HCT116 (cell line): ENCODE measurements around the gene NFASC. TPM values are rescaled to one million over a fixed set of nuclear protein-coding genes. Genes with fewer than 3 reads are reported as not detected.

Source experiments
- ATAC-seq: fragments of 200-7000 bp; cut with Tn5 transposase; 2 replicates; pipeline ENCODE4 v1.9.1; 2020; ENCODE audit warnings: mild to moderate bottlenecking, moderate library complexity
- BruUV-seq: library from RNA; stranded (reverse); fragments of 400-500 nt; replicated peaks from 2 replicates; lab custom pipeline; 2021; lab: Mats Ljungman, UMichigan
- CTCF ChIA-PET: fragments of 300-600 bp; sonication (Branson Sonifier 250); formaldehyde crosslinking; loops from one replicate; lab custom pipeline; 2021; ENCODE audit warnings: antibody characterized with exemption; lab: Charles Lee
- POLR2A ChIA-PET: fragments of 300-600, 350-600 bp; sonication (Branson Sonifier 250); formaldehyde crosslinking; loops from one replicate; lab custom pipeline; 2021; ENCODE audit warnings: antibody characterized with exemption; lab: Charles Lee
- RAD21 ChIA-PET, 2 experiments: fragments of 300-600 bp; sonication (Branson Sonifier 250); formaldehyde crosslinking; loops; one replicate each; lab custom pipeline; 2023; ENCODE audit warnings: low total read pairs in 2 of 2; ENCODE audit not compliant: uncharacterized antibody in 2 of 2, unreplicated experiment in 2 of 2, low non-redundant PET in 1 of 2; lab: Charles Lee
- DNase-seq: peaks from one replicate; pipeline ENCODE4 v3.0.0-alpha.2; 2010; ENCODE audit warnings: low read depth, low spot score
- H2AFZ ChIP-seq: fragments of 200-600 bp; shearing (Covaris generic), sonication (generic); 2 replicates; pipeline ENCODE4 v1.6.1; 2017; ENCODE audit warnings: low read depth, mixed run types, mixed read lengths, antibody characterized with exemption, low read length; ENCODE audit not compliant: poor library complexity, severe bottlenecking
- H3K27ac ChIP-seq: 2 replicates; pipeline ENCODE4 v1.5.1; 2012; ENCODE audit warnings: low read depth, low read length
- H3K27me3 ChIP-seq: fragments of 200-600 bp; sonication (generic); 2 replicates; pipeline ENCODE4 v1.6.1; 2016; ENCODE audit warnings: mixed run types, low read length, mixed read lengths; ENCODE audit not compliant: insufficient read depth
- H3K36me3 ChIP-seq, 2 experiments: fragments of 200-500 bp in 1 of 2; fragments of 200-600 bp in 1 of 2; sonication (Bioruptor generic) in 1 of 2; sonication (generic) in 1 of 2; 2 replicates each; pipeline versions ENCODE4 v1.5.1 to v1.6.1; 2014 to 2016; ENCODE audit warnings: low read length in 2 of 2, inconsistent platforms in 1 of 2, mixed read lengths in 1 of 2, mixed run types in 1 of 2; ENCODE audit not compliant: insufficient read depth in 2 of 2, control insufficient read depth in 1 of 2
- H3K4me1 ChIP-seq, 2 experiments: fragments of 200-600 bp in 1 of 2; sonication (generic) in 1 of 2; 2 replicates each; pipeline versions ENCODE4 v1.5.1 to v1.6.1; 2012 to 2017; ENCODE audit warnings: low read length in 2 of 2, inconsistent platforms in 1 of 2, mild to moderate bottlenecking in 1 of 2, mixed read lengths in 1 of 2, mixed run types in 1 of 2, moderate library complexity in 1 of 2; ENCODE audit not compliant: insufficient read depth in 2 of 2, control insufficient read depth in 1 of 2
- H3K4me2 ChIP-seq: fragments of 200-600 bp; sonication (generic); 2 replicates; pipeline ENCODE4 v1.6.1; 2017; ENCODE audit warnings: mixed run types, low read length, mixed read lengths
- H3K4me3 ChIP-seq, 2 experiments: fragments of 200-600 bp in 1 of 2; sonication (generic) in 1 of 2; replicated peaks in 1 of 2; 2 replicates each; pipeline ENCODE4 v1.5.1; 2011 to 2016; ENCODE audit warnings: low read length in 2 of 2, control low read depth in 1 of 2, low read depth in 1 of 2, mild to moderate bottlenecking in 1 of 2, mixed read lengths in 1 of 2, mixed run types in 1 of 2
- H3K79me2 ChIP-seq: fragments of 200-600 bp; sonication (generic); 2 replicates; pipeline ENCODE4 v1.6.1; 2017; ENCODE audit warnings: mild to moderate bottlenecking, mixed run types, low read length, moderate library complexity, mixed read lengths; ENCODE audit not compliant: insufficient read depth
- H3K9ac ChIP-seq: fragments of 200-600 bp; sonication (generic); 2 replicates; pipeline ENCODE4 v1.6.1; 2016; ENCODE audit warnings: low read length, mixed read lengths
- H3K9me2 ChIP-seq: fragments of 200-600 bp; sonication (generic), shearing (Covaris generic); 2 replicates; pipeline ENCODE4 v1.6.1; 2017; ENCODE audit warnings: mixed run types, mild to moderate bottlenecking, moderate library complexity; ENCODE audit not compliant: insufficient read depth
- H3K9me3 ChIP-seq, 2 experiments: fragments of 200-500 bp in 1 of 2; fragments of 200-600 bp in 1 of 2; sonication (Bioruptor generic) in 1 of 2; sonication (generic) in 1 of 2; 2 replicates each; pipeline ENCODE4 v1.6.1; 2014 to 2017; ENCODE audit warnings: low read length in 2 of 2, mixed read lengths in 2 of 2, inconsistent platforms in 1 of 2, low read depth in 1 of 2, mild to moderate bottlenecking in 1 of 2, mixed run types in 1 of 2, moderate library complexity in 1 of 2; ENCODE audit not compliant: control insufficient read depth in 1 of 2, insufficient read depth in 1 of 2
- H4K20me1 ChIP-seq: fragments of 200-600 bp; sonication (generic), shearing (Covaris generic); 2 replicates; pipeline ENCODE4 v1.6.1; 2017; ENCODE audit warnings: mixed run types, mild to moderate bottlenecking, moderate library complexity; ENCODE audit not compliant: insufficient read depth
- CEBPB ChIP-seq: IDR thresholded peaks from 2 replicates; pipeline ENCODE4 v1.6.1; 2012; ENCODE audit warnings: low read depth
- EGR1 ChIP-seq: IDR thresholded peaks from 2 replicates; pipeline ENCODE4 v1.6.1; 2012; ENCODE audit warnings: low read depth
- ELF1 ChIP-seq: IDR thresholded peaks from 2 replicates; pipeline ENCODE4 v1.6.1; 2012; ENCODE audit warnings: low read depth, borderline replicate concordance
- EZH2 ChIP-seq: fragments of 200-600 bp; sonication (generic); IDR thresholded peaks from 2 replicates; pipeline ENCODE4 v1.6.1; 2017; ENCODE audit warnings: antibody characterized with exemption, mixed run types
- FOSL1 ChIP-seq: IDR thresholded peaks from 2 replicates; pipeline ENCODE4 v1.6.1; 2012; ENCODE audit warnings: low read depth
- POLR2A ChIP-seq: IDR thresholded peaks from 2 replicates; pipeline ENCODE4 v1.7.0; 2011; ENCODE audit warnings: borderline replicate concordance; ENCODE audit not compliant: insufficient read depth, insufficient read length; ENCODE audit errors: extremely low read depth
- SIN3A ChIP-seq: IDR thresholded peaks from 2 replicates; pipeline ENCODE4 v1.6.1; 2012; ENCODE audit warnings: low read depth
- YY1 ChIP-seq: IDR thresholded peaks from 2 replicates; pipeline ENCODE4 v1.6.1; 2011; ENCODE audit warnings: low read length, low read depth, moderate library complexity, mild to moderate bottlenecking; ENCODE audit not compliant: insufficient replicate concordance; ENCODE audit errors: extremely low read depth
- ZNF274 ChIP-seq: fragments of 200-500 bp; sonication (Bioruptor generic); IDR thresholded peaks from 2 replicates; pipeline ENCODE4 v1.6.1; 2014; ENCODE audit warnings: mild to moderate bottlenecking, low read depth, low read length, inconsistent platforms
- intact Hi-C: fragments of 100-400 bp; cut with micrococcal nuclease; formaldehyde crosslinking; loops from 2 replicates; pipeline ENCODE4 v1.10.0; 2022
- total RNA-seq: library from RNA; stranded (reverse); gene quantifications from one replicate; pipeline ENCODE4 v1.2.1, GENCODE V29; 2021; ENCODE audit not compliant: unreplicated experiment
- TF ChIP-seq, protein P1 (sequence below): IDR thresholded peaks from 2 replicates; pipeline ENCODE4 v1.6.1; 2012
- TF ChIP-seq, protein P2 (sequence below), 3 experiments: fragments of 200-600 bp in 1 of 3; sonication (generic) in 1 of 3; IDR thresholded peaks in 2 of 3; conservative IDR thresholded peaks in 1 of 3; 2 replicates each; pipeline ENCODE4 v1.5.1; 2012 to 2017; ENCODE audit warnings: low read depth in 2 of 3, low read length in 2 of 3, antibody characterized with exemption in 1 of 3, borderline replicate concordance in 1 of 3, control low read depth in 1 of 3, mild to moderate bottlenecking in 1 of 3, mixed read lengths in 1 of 3, mixed run types in 1 of 3, moderate library complexity in 1 of 3; ENCODE audit not compliant: insufficient read depth in 1 of 3
- TF ChIP-seq, protein P3 (sequence below): IDR thresholded peaks from 2 replicates; pipeline ENCODE4 v1.6.1; 2011; ENCODE audit warnings: mild to moderate bottlenecking, low read length, moderate library complexity; ENCODE audit not compliant: insufficient replicate concordance; ENCODE audit errors: extremely low read depth

The NFASC gene
- total RNA-seq, 1 experiment from 2014 or later: 0.57 TPM

DNA sequence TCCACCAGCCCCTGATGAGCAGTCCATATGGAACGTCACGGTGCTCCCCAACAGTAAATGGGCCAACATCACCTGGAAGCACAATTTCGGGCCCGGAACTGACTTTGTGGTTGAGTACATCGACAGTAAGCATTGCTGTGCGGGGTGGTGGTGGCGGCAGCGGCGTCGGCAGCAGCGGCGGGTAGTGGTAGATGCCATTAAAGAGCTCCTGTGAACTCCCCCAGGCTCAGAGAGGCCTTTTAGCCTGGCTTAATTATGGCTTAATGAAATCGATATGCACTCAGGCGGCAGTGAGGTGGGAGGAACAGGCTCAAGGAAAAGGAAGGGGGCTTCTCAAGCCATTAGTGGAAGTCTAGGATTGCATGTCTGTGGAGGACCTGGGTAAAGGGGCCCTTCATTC lies 130.5 kb downstream of the NFASC start (continued):
- TF ChIP-seq EZH2: no peak

GRCh38 chr1:205002705-205003104 lies 132.0 kb downstream of the NFASC start:
- H3K4me1 ChIP-seq: no peaks in the 10 kb centered on the region
- no peak overlapping the region for H3K9ac ChIP-seq
- ATAC-seq (no peak), DNase-seq (no peak)
- ChIA-PET RAD21 (no interaction called here), POLR2A (no interaction called here), CTCF (interaction anchor here (1.3 to 1.6 kb wide), 2 partner anchors 13 to 59 kb away, joined by 3 to 6 read pairs; no protein-coding TSS in a partner anchor)
- no peaks in the 10 kb centered on the region for H3K79me2 ChIP-seq
- no peak overlapping the region for H3K27ac ChIP-seq
- H3K9me2 ChIP-seq: no peaks in the 10 kb centered on the region
- BruUV-seq: no TSS peak
- intact Hi-C loops: no loop called here
- H3K36me3 ChIP-seq: no peaks in the 10 kb centered on the region
- H3K4me3 ChIP-seq: no peak overlapping the region
- H3K4me2 ChIP-seq: no peak overlapping the region
- H2AFZ ChIP-seq: no peak overlapping the region
- no peaks in the 10 kb centered on the region for H3K9me3 ChIP-seq
- H4K20me1 ChIP-seq: no peaks in the 10 kb centered on the region
- no peaks in the 10 kb centered on the region for H3K27me3 ChIP-seq
- TF ChIP-seq, protein P1, sequence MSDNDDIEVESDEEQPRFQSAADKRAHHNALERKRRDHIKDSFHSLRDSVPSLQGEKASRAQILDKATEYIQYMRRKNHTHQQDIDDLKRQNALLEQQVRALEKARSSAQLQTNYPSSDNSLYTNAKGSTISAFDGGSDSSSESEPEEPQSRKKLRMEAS: no peak
- no peak for TF ChIP-seq ZNF274
- no peak for TF ChIP-seq SIN3A
- TF ChIP-seq, protein P2, sequence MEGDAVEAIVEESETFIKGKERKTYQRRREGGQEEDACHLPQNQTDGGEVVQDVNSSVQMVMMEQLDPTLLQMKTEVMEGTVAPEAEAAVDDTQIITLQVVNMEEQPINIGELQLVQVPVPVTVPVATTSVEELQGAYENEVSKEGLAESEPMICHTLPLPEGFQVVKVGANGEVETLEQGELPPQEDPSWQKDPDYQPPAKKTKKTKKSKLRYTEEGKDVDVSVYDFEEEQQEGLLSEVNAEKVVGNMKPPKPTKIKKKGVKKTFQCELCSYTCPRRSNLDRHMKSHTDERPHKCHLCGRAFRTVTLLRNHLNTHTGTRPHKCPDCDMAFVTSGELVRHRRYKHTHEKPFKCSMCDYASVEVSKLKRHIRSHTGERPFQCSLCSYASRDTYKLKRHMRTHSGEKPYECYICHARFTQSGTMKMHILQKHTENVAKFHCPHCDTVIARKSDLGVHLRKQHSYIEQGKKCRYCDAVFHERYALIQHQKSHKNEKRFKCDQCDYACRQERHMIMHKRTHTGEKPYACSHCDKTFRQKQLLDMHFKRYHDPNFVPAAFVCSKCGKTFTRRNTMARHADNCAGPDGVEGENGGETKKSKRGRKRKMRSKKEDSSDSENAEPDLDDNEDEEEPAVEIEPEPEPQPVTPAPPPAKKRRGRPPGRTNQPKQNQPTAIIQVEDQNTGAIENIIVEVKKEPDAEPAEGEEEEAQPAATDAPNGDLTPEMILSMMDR (IDR thresholded peaks at IDR 0.05 in 2 of 3, conservative IDR thresholded peaks at IDR 0.05 in 1 of 3; ENCODE audit: borderline replicate concordance in 1 of 3, insufficient read depth in 1 of 3, low read depth in 2 of 3, low read length in 2 of 3): no peak
- TF ChIP-seq, protein P3, sequence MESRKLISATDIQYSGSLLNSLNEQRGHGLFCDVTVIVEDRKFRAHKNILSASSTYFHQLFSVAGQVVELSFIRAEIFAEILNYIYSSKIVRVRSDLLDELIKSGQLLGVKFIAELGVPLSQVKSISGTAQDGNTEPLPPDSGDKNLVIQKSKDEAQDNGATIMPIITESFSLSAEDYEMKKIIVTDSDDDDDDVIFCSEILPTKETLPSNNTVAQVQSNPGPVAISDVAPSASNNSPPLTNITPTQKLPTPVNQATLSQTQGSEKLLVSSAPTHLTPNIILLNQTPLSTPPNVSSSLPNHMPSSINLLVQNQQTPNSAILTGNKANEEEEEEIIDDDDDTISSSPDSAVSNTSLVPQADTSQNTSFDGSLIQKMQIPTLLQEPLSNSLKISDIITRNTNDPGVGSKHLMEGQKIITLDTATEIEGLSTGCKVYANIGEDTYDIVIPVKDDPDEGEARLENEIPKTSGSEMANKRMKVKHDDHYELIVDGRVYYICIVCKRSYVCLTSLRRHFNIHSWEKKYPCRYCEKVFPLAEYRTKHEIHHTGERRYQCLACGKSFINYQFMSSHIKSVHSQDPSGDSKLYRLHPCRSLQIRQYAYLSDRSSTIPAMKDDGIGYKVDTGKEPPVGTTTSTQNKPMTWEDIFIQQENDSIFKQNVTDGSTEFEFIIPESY: no peak
- no peak for TF ChIP-seq YY1
- no peak for TF ChIP-seq ELF1
- TF ChIP-seq FOSL1: no peak
- TF ChIP-seq POLR2A: no peak
- TF ChIP-seq CEBPB: no peak
- no peak for TF ChIP-seq EGR1
